Transverse colon (tissue), 4 donors: ENCODE results near the gene CSGALNACT2. TPM values are rescaled to one million over a fixed set of nuclear protein-coding genes. Genes with fewer than 3 reads are reported as not detected.
A peak's percentile ranks its signal among the peaks of the same experiment; 100 is the strongest.

Experiments
- DNase-seq: peaks from one replicate; pipeline ENCODE4 v3.0.0-alpha.2; 2019
- H3K27ac ChIP-seq, 4 donors: fragments of 200-600 bp; sonication (generic); 2 replicates each; pipeline ENCODE4 v1.5.1; 2016 to 2018; ENCODE audit warnings: inconsistent platforms in 4 of 4
- H3K27me3 ChIP-seq: fragments of 200-600 bp; sonication (generic); 2 replicates; pipeline ENCODE4 v1.5.1; 2017; ENCODE audit warnings: inconsistent platforms
- H3K36me3 ChIP-seq, 4 donors: fragments of 200-600 bp; sonication (generic); 2 replicates each; pipeline ENCODE4 v1.5.1; 2017 to 2019; ENCODE audit warnings: inconsistent platforms in 4 of 4
- H3K4me1 ChIP-seq, 4 donors: fragments of 200-600 bp; sonication (generic); 2 replicates each; pipeline ENCODE4 v1.5.1; 2017 to 2020; ENCODE audit warnings: inconsistent platforms in 4 of 4
- H3K4me3 ChIP-seq, 4 donors: fragments of 200-600 bp; sonication (generic); 1 replicate in 1 of 4; 2 replicates in 3 of 4; pipeline versions ENCODE4 v1.5.1 to v1.6.1; 2017 to 2019; ENCODE audit warnings: inconsistent platforms in 4 of 4
- H3K9me3 ChIP-seq, 2 donors: fragments of 200-600 bp; sonication (generic); 2 replicates each; pipeline ENCODE4 v1.5.1; 2017 to 2019; ENCODE audit warnings: inconsistent platforms in 2 of 2
- CTCF ChIP-seq, 5 experiments: fragments of 200-600 bp in 3 of 5; fragments of 450-650 bp in 2 of 5; sonication (generic) in 3 of 5; IDR thresholded peaks; 1 replicate in 2 of 5; 2 replicates in 3 of 5; pipeline ENCODE4 v1.5.1; 2016 to 2017; ENCODE audit warnings: antibody characterized with exemption in 5 of 5, inconsistent platforms in 3 of 5, mild to moderate bottlenecking in 2 of 5, moderate library complexity in 1 of 5
- EP300 ChIP-seq: sonication (generic); formaldehyde crosslinking; IDR thresholded peaks from one replicate; pipeline ENCODE4 v1.6.1; 2017; ENCODE audit warnings: antibody characterized with exemption, low read depth
- POLR2A ChIP-seq: fragments of 450-650 bp; IDR thresholded peaks from one replicate; pipeline ENCODE4 v1.6.1; 2016; ENCODE audit warnings: antibody characterized with exemption, mild to moderate bottlenecking, moderate library complexity
- POLR2AphosphoS5 ChIP-seq, 3 donors: sonication (generic); formaldehyde crosslinking; IDR thresholded peaks; one replicate each; pipeline ENCODE4 v1.6.1; 2016; ENCODE audit warnings: antibody characterized with exemption in 3 of 3
- WGBS, 2 donors: methylation state at CpG; one replicate each; pipeline ENCODE4 v1.1.5; 2018; ENCODE audit warnings: low coverage in 1 of 2; 5-methylcytosine and 5-hydroxymethylcytosine counted together
- in situ Hi-C, 4 donors: fragments of 200-750 bp; cut with MboI; loops; one replicate each; pipeline versions ENCODE4 v1.15.0 to v1.15.1; 2017; ENCODE audit warnings: low sequenced_read_pairs in 3 of 4, low pct_ligation_motif_present in 1 of 4, low pct_unique_long_range_greater_than_20kb in 1 of 4
- intact Hi-C: fragments of 100-400 bp; cut with DNase I; formaldehyde crosslinking; loops from one replicate; pipeline ENCODE4 v1.15.1; 2023; ENCODE audit warnings: low total_unique reads
- total RNA-seq, 4 donors: library from RNA; depleted of rRNA; stranded (reverse); fragments of >200 nt; gene quantifications; one replicate each; pipeline ENCODE4 v1.1.0, GENCODE V29; 2016

The CSGALNACT2 gene
- total RNA-seq, 4 donors from 2014 or later = 4.1 to 15.5 (median 10.9) TPM

GRCh38 chr10:43233601-43234430, 95.6 kb downstream of the CSGALNACT2 start:
- peaks cover 26% of the 10 kb centered on the region for H3K27me3 ChIP-seq
- no peak for TF ChIP-seq POLR2A
- TF ChIP-seq CTCF (IDR thresholded peaks at IDR 0.05) = no peak
- TF ChIP-seq EP300 = no peak
- TF ChIP-seq POLR2AphosphoS5 (IDR thresholded peaks at IDR 0.05) = no peak
- peak; percentile 3 for DNase-seq
- peaks cover 0 to 12% (median 10%) of the 10 kb centered on the region in 4 donors for H3K4me1 ChIP-seq
- no peaks in the 10 kb centered on the region for H3K9me3 ChIP-seq
- H3K27ac ChIP-seq = no peak overlapping the region
- H3K36me3 ChIP-seq = no peaks in the 10 kb centered on the region
- intact Hi-C loops (no loop called here), in situ Hi-C loops (no loop called here)
- no peak overlapping the region for H3K4me3 ChIP-seq
- WGBS, 2 donors = 80 to 88% methylated on average over 1 to 19 of the region's 19 CpGs

GRCh38 chr10:43234471-43235041, 96.3 kb downstream of the CSGALNACT2 start:
- intact Hi-C loops = no loop called here
- no peaks in the 10 kb centered on the region for H3K9me3 ChIP-seq
- TF ChIP-seq POLR2A (no peak), POLR2AphosphoS5 (IDR thresholded peaks at IDR 0.05) (no peak), CTCF (IDR thresholded peaks at IDR 0.05) (no peak), EP300 (no peak)
- 83% methylated on average over 9 of the region's 9 CpGs; no CpG with 5 or more reads in 1 of the 2 donors for WGBS, 2 donors
- H3K4me3 ChIP-seq = no peak overlapping the region
- DNase-seq = no peak
- in situ Hi-C loops = no loop called here
- no peaks in the 10 kb centered on the region for H3K36me3 ChIP-seq
- peaks cover 0 to 6% (median 2%) of the 10 kb centered on the region in 4 donors for H3K4me1 ChIP-seq
- peaks cover 19% of the 10 kb centered on the region for H3K27me3 ChIP-seq
- H3K27ac ChIP-seq = no peak overlapping the region

Other genes with a start within 250 kb of the CSGALNACT2 start
- 1 to 10 TPM in 3 of 4 donors, under 1 TPM in 1; 0.37 to 5.6 (median 1.4) TPM for gene RET, start 61.4 kb upstream of the CSGALNACT2 start, total RNA-seq
- 1 to 10 TPM in 1 of 4 donors, under 1 TPM in 1, not detected in 2; 0.41 to 2.5 TPM for gene RASGEF1A, start 128.6 kb downstream of the CSGALNACT2 start, total RNA-seq
- not detected for gene FXYD4, start 233.2 kb downstream of the CSGALNACT2 start, total RNA-seq